IMR-90 (cell line): ENCODE measurements around the gene MPPED1. TPM values are rescaled to one million over a fixed set of nuclear protein-coding genes. Genes with fewer than 3 reads are reported as not detected.

ENCODE experiments used
- ATAC-seq: fragments of 200-7000 bp; cut with Tn5 transposase; 2 replicates; pipeline ENCODE4 v1.9.1; 2020; ENCODE audit warnings: low read depth, mild to moderate bottlenecking, moderate library complexity
- BruUV-seq: library from RNA; stranded (reverse); fragments of 400-500 nt; replicated peaks from 2 replicates; lab custom pipeline; 2021; lab: Mats Ljungman, UMichigan
- CTCF ChIA-PET: fragments of 300-600 bp; formaldehyde crosslinking; extraction: SDS; loops from one replicate; lab custom pipeline; 2021; ENCODE audit warnings: antibody characterized with exemption; lab: Yijun Ruan, JAX
- POLR2A ChIA-PET: fragments of 300-600 bp; sonication (Branson Sonifier 250); formaldehyde crosslinking; loops from one replicate; lab custom pipeline; 2022; ENCODE audit warnings: antibody characterized with exemption; ENCODE audit not compliant: unreplicated experiment; lab: Charles Lee
- DNase-seq: peaks from one replicate; pipeline ENCODE4 v3.0.0; 2013
- H2AFZ ChIP-seq: replicated peaks from 2 replicates; pipeline ENCODE3; 2013; ENCODE audit warnings: low read length, mild to moderate bottlenecking; ENCODE audit not compliant: poor library complexity
- H2AK5ac ChIP-seq: 2 replicates; pipeline ENCODE4 v1.6.1; 2013; ENCODE audit warnings: low read depth, low read length, inconsistent platforms
- H2AK9ac ChIP-seq: replicated peaks from 2 replicates; pipeline ENCODE3; 2013; ENCODE audit warnings: mild to moderate bottlenecking, low read depth, low read length, moderate library complexity; ENCODE audit not compliant: poor library complexity
- H2BK120ac ChIP-seq: 2 replicates; pipeline ENCODE4 v1.6.1; 2013; ENCODE audit warnings: low read depth, low read length, inconsistent platforms
- H2BK15ac ChIP-seq: 3 replicates; pipeline ENCODE4 v1.6.1; 2013; ENCODE audit warnings: low read depth, low read length, inconsistent platforms
- H2BK20ac ChIP-seq: 2 replicates; pipeline ENCODE4 v1.6.1; 2013; ENCODE audit warnings: low read depth, mild to moderate bottlenecking, inconsistent platforms, low read length, moderate library complexity
- H2BK5ac ChIP-seq: 2 replicates; pipeline ENCODE4 v1.6.1; 2013; ENCODE audit warnings: mild to moderate bottlenecking, low read depth, low read length, inconsistent platforms; ENCODE audit not compliant: poor library complexity, severe bottlenecking
- H3K14ac ChIP-seq: replicated peaks from 2 replicates; pipeline ENCODE4 v1.6.1; 2013; ENCODE audit warnings: low read depth, low read length, inconsistent platforms
- H3K18ac ChIP-seq: 2 replicates; pipeline ENCODE4 v1.6.1; 2013; ENCODE audit warnings: low read depth, low read length, control low read depth
- H3K23ac ChIP-seq: 2 replicates; pipeline ENCODE4 v1.6.1; 2013; ENCODE audit warnings: low read depth, low read length, inconsistent platforms
- H3K27ac ChIP-seq: 2 replicates; pipeline ENCODE4 v1.5.1; 2013; ENCODE audit warnings: mild to moderate bottlenecking, control low read depth, low read length; ENCODE audit not compliant: insufficient read depth
- H3K27me3 ChIP-seq: 2 replicates; pipeline ENCODE4 v1.6.1; 2013; ENCODE audit warnings: low read length; ENCODE audit not compliant: control insufficient read depth, insufficient read depth
- H3K36me3 ChIP-seq: 2 replicates; pipeline ENCODE4 v1.6.1; 2013; ENCODE audit warnings: low read length, mixed read lengths; ENCODE audit not compliant: control insufficient read depth, insufficient read depth
- H3K4ac ChIP-seq: 2 replicates; pipeline ENCODE4 v1.6.1; 2013; ENCODE audit warnings: low read depth, low read length, inconsistent platforms
- H3K4me1 ChIP-seq: 2 replicates; pipeline ENCODE4 v1.6.1; 2013; ENCODE audit warnings: low read length, mixed read lengths; ENCODE audit not compliant: control insufficient read depth, insufficient read depth
- H3K4me2 ChIP-seq: 2 replicates; pipeline ENCODE4 v1.6.1; 2013; ENCODE audit warnings: low read depth, mild to moderate bottlenecking, control low read depth, low read length, moderate library complexity
- H3K4me3 ChIP-seq: 2 replicates; pipeline ENCODE4 v1.5.1; 2013; ENCODE audit warnings: low read depth, mild to moderate bottlenecking, control low read depth, low read length, moderate library complexity; ENCODE audit not compliant: insufficient read depth
- H3K56ac ChIP-seq: 2 replicates; pipeline ENCODE4 v1.6.1; 2013; ENCODE audit warnings: low read length, inconsistent platforms; ENCODE audit not compliant: insufficient read depth; ENCODE audit errors: extremely low read depth
- H3K79me1 ChIP-seq, 2 experiments: 2 replicates each; pipeline ENCODE4 v1.6.1; 2013; ENCODE audit warnings: low read length in 2 of 2, inconsistent platforms in 1 of 2, low read depth in 1 of 2
- H3K9ac ChIP-seq: 2 replicates; pipeline ENCODE4 v1.6.1; 2013; ENCODE audit warnings: low read depth, low read length, control low read depth
- H3K9me1 ChIP-seq: 2 replicates; pipeline ENCODE4 v1.6.1; 2013; ENCODE audit warnings: low read length, inconsistent platforms; ENCODE audit not compliant: insufficient read depth
- H3K9me3 ChIP-seq: 2 replicates; pipeline ENCODE4 v1.6.1; 2013; ENCODE audit warnings: low read length; ENCODE audit not compliant: control insufficient read depth, insufficient read depth
- H4K20me1 ChIP-seq: 2 replicates; pipeline ENCODE4 v1.6.1; 2013; ENCODE audit warnings: low read length, inconsistent platforms; ENCODE audit not compliant: insufficient read depth
- H4K5ac ChIP-seq: 2 replicates; pipeline ENCODE4 v1.6.1; 2013; ENCODE audit warnings: mild to moderate bottlenecking, low read depth, low read length, control low read depth
- H4K8ac ChIP-seq, 2 experiments: 2 replicates each; pipeline ENCODE4 v1.6.1; 2013; ENCODE audit warnings: low read depth in 2 of 2, low read length in 2 of 2, control low read depth in 1 of 2, inconsistent platforms in 1 of 2
- H4K91ac ChIP-seq: 2 replicates; pipeline ENCODE4 v1.6.1; 2013; ENCODE audit warnings: low read depth, low read length, inconsistent platforms; ENCODE audit not compliant: insufficient read depth
- BHLHE40 ChIP-seq: fragments of 150-350 bp; IDR thresholded peaks from 2 replicates; pipeline ENCODE4 v1.6.1; 2016; ENCODE audit warnings: mild to moderate bottlenecking, low read depth, low read length
- CEBPB ChIP-seq: IDR thresholded peaks from 2 replicates; pipeline ENCODE4 v1.6.1; 2012; ENCODE audit warnings: low read depth, low read length, improper control_type of control experiment
- CHD1 ChIP-seq: IDR thresholded peaks from 2 replicates; pipeline ENCODE4 v1.6.1; 2012; ENCODE audit warnings: low read depth, low read length, improper control_type of control experiment
- CTCF ChIP-seq: conservative IDR thresholded peaks from 2 replicates; pipeline ENCODE4 v1.5.1; 2012; ENCODE audit warnings: mild to moderate bottlenecking, low read depth, low read length, improper control_type of control experiment
- ELK1 ChIP-seq: fragments of 150-350 bp; IDR thresholded peaks from 2 replicates; pipeline ENCODE4 v1.6.1; 2016; ENCODE audit warnings: low read depth, mild to moderate bottlenecking, low read length, moderate library complexity, borderline replicate concordance
- FOS ChIP-seq: fragments of 150-350 bp; IDR thresholded peaks from 2 replicates; pipeline ENCODE4 v1.6.1; 2016; ENCODE audit warnings: low read depth, low read length
- MAFK ChIP-seq: IDR thresholded peaks from 2 replicates; pipeline ENCODE4 v1.6.1; 2012; ENCODE audit warnings: low read depth, low read length, improper control_type of control experiment
- MAZ ChIP-seq: IDR thresholded peaks from 2 replicates; pipeline ENCODE4 v1.6.1; 2012; ENCODE audit warnings: low read depth, mild to moderate bottlenecking, low read length, improper control_type of control experiment, moderate library complexity, borderline replicate concordance
- MXI1 ChIP-seq: IDR thresholded peaks from 2 replicates; pipeline ENCODE4 v1.6.1; 2012; ENCODE audit warnings: low read depth, mild to moderate bottlenecking, low read length, moderate library complexity, borderline replicate concordance
- NFE2L2 ChIP-seq: fragments of 150-350 bp; IDR thresholded peaks from 2 replicates; pipeline ENCODE4 v1.6.1; 2016; ENCODE audit warnings: low read depth, mild to moderate bottlenecking, low read length
- POLR2A ChIP-seq: IDR thresholded peaks from 2 replicates; pipeline ENCODE4 v1.6.1; 2012; ENCODE audit warnings: mild to moderate bottlenecking, low read depth, low read length
- RAD21 ChIP-seq: IDR thresholded peaks from 2 replicates; pipeline ENCODE4 v1.6.1; 2012; ENCODE audit warnings: low read length, improper control_type of control experiment
- RCOR1 ChIP-seq: IDR thresholded peaks from 2 replicates; pipeline ENCODE4 v1.6.1; 2012; ENCODE audit warnings: mild to moderate bottlenecking, low read length, improper control_type of control experiment; ENCODE audit not compliant: insufficient replicate concordance
- RFX5 ChIP-seq: IDR thresholded peaks from 2 replicates; pipeline ENCODE4 v1.8.0; 2012; ENCODE audit warnings: low read depth, mild to moderate bottlenecking, low read length, moderate library complexity
- SMC3 ChIP-seq: fragments of 150-350 bp; IDR thresholded peaks from 2 replicates; pipeline ENCODE4 v1.6.1; 2016; ENCODE audit warnings: low read depth, mild to moderate bottlenecking, antibody characterized with exemption, low read length, moderate library complexity
- USF2 ChIP-seq: fragments of 150-350 bp; IDR thresholded peaks from 2 replicates; pipeline ENCODE4 v1.6.1; 2017; ENCODE audit warnings: mild to moderate bottlenecking, antibody characterized with exemption, low read length, low read depth
- WGBS, 2 experiments: methylation state at CpG; one replicate each; pipeline versions ENCODE4 v1.1.5 to v1.1.7; 2013; ENCODE audit warnings: missing lambda C conversion rate in 2 of 2; ENCODE audit not compliant: insufficient read length in 1 of 2; ENCODE audit errors: extremely low coverage in 2 of 2; 5-methylcytosine and 5-hydroxymethylcytosine counted together
- dilution Hi-C: fragments of 300-500 bp; cut with HindIII; formaldehyde crosslinking; loops from one replicate; pipeline ENCODE4 v1.14.3; 2018; ENCODE audit warnings: low sequenced_read_pairs; ENCODE audit not compliant: unreplicated experiment
- in situ Hi-C: fragments of 300-500 bp; cut with MboI; formaldehyde crosslinking; loops from 3 replicates; pipeline ENCODE4 v1.14.3; 2019; ENCODE audit warnings: low sequenced_read_pairs, inconsistent platforms, mixed read lengths
- intact Hi-C: fragments of 100-400 bp; cut with micrococcal nuclease; formaldehyde crosslinking; loops from 2 replicates; pipeline ENCODE4 v1.10.0; 2022
- polyA plus RNA-seq, 3 experiments: library from polyadenylated mRNA; depleted of rRNA; stranded (reverse); fragments of >200 nt; gene quantifications; 2 replicates each; pipeline ENCODE4 v1.2.3, GENCODE V29; 2012; ENCODE audit warnings: low replicate concordance in 1 of 3
- total RNA-seq: library from RNA; depleted of rRNA; stranded (reverse); fragments of >200 nt; gene quantifications from 2 replicates; pipeline ENCODE4 v1.2.3, GENCODE V29; 2012

The MPPED1 gene
- total and polyA plus RNA-seq, 2 of the 4 experiments (the other 2 are of a cell fraction) = not detected

GRCh38 chr22:43504666-43505261 is 93.0 kb downstream of the MPPED1 start:
- peaks cover 24% of the 10 kb centered on the region for H3K9me3 ChIP-seq
- no peak overlapping the region for H3K4me3 ChIP-seq
- no peak overlapping the region for H3K4ac ChIP-seq
- BruUV-seq = no TSS peak
- H2BK120ac ChIP-seq = no peak overlapping the region
- CTCF ChIA-PET = no interaction called here
- H2AK5ac ChIP-seq = no peak overlapping the region
- H4K20me1 ChIP-seq = no peaks in the 10 kb centered on the region
- no peaks in the 10 kb centered on the region for H3K79me1 ChIP-seq
- H2AFZ ChIP-seq = no peak overlapping the region
- no peaks in the 10 kb centered on the region for H3K9me1 ChIP-seq
- DNase-seq (no peak), ATAC-seq (no peak)
- H3K4me2 ChIP-seq = no peak overlapping the region
- no peaks in the 10 kb centered on the region for H3K27me3 ChIP-seq
- no peak overlapping the region for H3K27ac ChIP-seq
- in situ Hi-C loops (no loop called here), dilution Hi-C loops (no loop called here), intact Hi-C loops (no loop called here)
- H3K23ac ChIP-seq = no peak overlapping the region
- no peaks in the 10 kb centered on the region for H3K4me1 ChIP-seq
- H4K8ac ChIP-seq = no peak overlapping the region
- WGBS, 2 experiments = 77% methylated on average over 3 of the region's 7 CpGs; no CpG with 5 or more reads in 1 of the 2 experiments
- no peak overlapping the region for H3K9ac ChIP-seq
- no peak overlapping the region for H2BK15ac ChIP-seq
- H3K36me3 ChIP-seq = no peaks in the 10 kb centered on the region
- H3K18ac ChIP-seq = no peak overlapping the region
- H3K56ac ChIP-seq = no peak overlapping the region
- H2AK9ac ChIP-seq = no peak overlapping the region
- POLR2A ChIA-PET = no interaction called here
- no peak overlapping the region for H2BK20ac ChIP-seq
- peak overlapping the region; percentile 50 for H2BK5ac ChIP-seq
- no peak overlapping the region for H4K91ac ChIP-seq
- no peak overlapping the region for H4K5ac ChIP-seq
- H3K14ac ChIP-seq = no peak overlapping the region
- no peak for TF ChIP-seq RAD21
- TF ChIP-seq MAZ = no peak
- TF ChIP-seq CTCF = no peak
- no peak for TF ChIP-seq NFE2L2
- no peak for TF ChIP-seq RFX5
- no peak for TF ChIP-seq MXI1
- TF ChIP-seq SMC3 = no peak
- TF ChIP-seq FOS = no peak
- TF ChIP-seq MAFK = no peak
- no peak for TF ChIP-seq CEBPB
- TF ChIP-seq CHD1 = no peak
- TF ChIP-seq BHLHE40 = no peak
- TF ChIP-seq RCOR1 = no peak
- TF ChIP-seq ELK1 = no peak
- TF ChIP-seq USF2 = no peak
- no peak for TF ChIP-seq POLR2A
